ENCODE data around the gene PHRF1. TPM values are rescaled to one million over a fixed set of nuclear protein-coding genes. Genes with fewer than 3 reads are reported as not detected.

The PHRF1 gene
- total RNA-seq, 1 donor: 27.5 TPM

- Histone ChIP-seq H3K79me2 (ENCODE audit: insufficient read depth, low read length) (peaks cover 55% of the 10 kb centered on the region), H3K27me3 (ENCODE audit: insufficient read depth, low read length) (no peaks in the 10 kb centered on the region), H3K9me3 (ENCODE audit: low read depth, low read length) (no peaks in the 10 kb centered on the region), H3K4me3 (ENCODE audit: insufficient read depth, low read length) (no peak overlapping the region), H2AFZ (ENCODE audit: low read length) (no peak overlapping the region), H4K20me1 (ENCODE audit: insufficient read depth, low read length) (peaks cover 27% of the 10 kb centered on the region), H3K4me1 (ENCODE audit: insufficient read depth, low read length) (no peaks in the 10 kb centered on the region), H3K4me2 (ENCODE audit: insufficient read depth, low read length) (no peak overlapping the region), H3K27ac (ENCODE audit: low read depth, low read length) (no peak overlapping the region), H3K36me3 (ENCODE audit: insufficient read depth, low read length) (peaks cover 76% of the 10 kb centered on the region)
- TF ChIP-seq CTCF (IDR thresholded peaks at IDR 0.05; ENCODE audit: extremely low read depth, low read depth, low read length): no peak
- no peak for DNase-seq (ENCODE audit: insufficient read length, low spot score, missing footprints)
Measured at GRCh38 chr11:595400-595799, 19.1 kb downstream of the PHRF1 start.

GRCh38 chr11:596374-596773 is 20.1 kb downstream of the PHRF1 start:
- no peaks in the 10 kb centered on the region for H3K9me3 ChIP-seq (ENCODE audit: low read depth, low read length)
- no peak overlapping the region for H3K4me3 ChIP-seq (ENCODE audit: insufficient read depth, low read length)
- H3K4me1 ChIP-seq (ENCODE audit: insufficient read depth, low read length): no peaks in the 10 kb centered on the region
- H3K79me2 ChIP-seq (ENCODE audit: insufficient read depth, low read length): peaks cover 50% of the 10 kb centered on the region
- no peak overlapping the region for H3K4me2 ChIP-seq (ENCODE audit: insufficient read depth, low read length)
- no peak for DNase-seq (ENCODE audit: insufficient read length, low spot score, missing footprints)
- no peak for TF ChIP-seq CTCF (IDR thresholded peaks at IDR 0.05; ENCODE audit: extremely low read depth, low read depth, low read length)
- H2AFZ ChIP-seq (ENCODE audit: low read length): no peak overlapping the region
- H3K27me3 ChIP-seq (ENCODE audit: insufficient read depth, low read length): no peaks in the 10 kb centered on the region
- peaks cover 27% of the 10 kb centered on the region for H4K20me1 ChIP-seq (ENCODE audit: insufficient read depth, low read length)
- peaks cover 73% of the 10 kb centered on the region for H3K36me3 ChIP-seq (ENCODE audit: insufficient read depth, low read length)
- H3K27ac ChIP-seq (ENCODE audit: low read depth, low read length): no peak overlapping the region

- peaks cover 76% of the 10 kb centered on the region for H3K36me3 ChIP-seq (ENCODE audit: insufficient read depth, low read length)
- no peak overlapping the region for H2AFZ ChIP-seq (ENCODE audit: low read length)
- peaks cover 49% of the 10 kb centered on the region for H3K79me2 ChIP-seq (ENCODE audit: insufficient read depth, low read length)
- no peaks in the 10 kb centered on the region for H3K9me3 ChIP-seq (ENCODE audit: low read depth, low read length)
- DNase-seq (ENCODE audit: insufficient read length, low spot score, missing footprints): no peak
- H3K4me3 ChIP-seq (ENCODE audit: insufficient read depth, low read length): no peak overlapping the region
- no peaks in the 10 kb centered on the region for H3K27me3 ChIP-seq (ENCODE audit: insufficient read depth, low read length)
- no peak for TF ChIP-seq CTCF (IDR thresholded peaks at IDR 0.05; ENCODE audit: extremely low read depth, low read depth, low read length)
- no peak overlapping the region for H3K4me2 ChIP-seq (ENCODE audit: insufficient read depth, low read length)
- no peak overlapping the region for H3K27ac ChIP-seq (ENCODE audit: low read depth, low read length)
- peaks cover 27% of the 10 kb centered on the region for H4K20me1 ChIP-seq (ENCODE audit: insufficient read depth, low read length)
- H3K4me1 ChIP-seq (ENCODE audit: insufficient read depth, low read length): no peaks in the 10 kb centered on the region
Measured at GRCh38 chr11:597166-597725, 21.0 kb downstream of the PHRF1 start.

- Histone ChIP-seq H4K20me1 (ENCODE audit: insufficient read depth, low read length) (peaks cover 24% of the 10 kb centered on the region), H3K9me3 (ENCODE audit: low read depth, low read length) (no peaks in the 10 kb centered on the region), H3K36me3 (ENCODE audit: insufficient read depth, low read length) (peaks cover 75% of the 10 kb centered on the region)
Measured at GRCh38 chr11:598005-598680, 21.9 kb downstream of the PHRF1 start.

More at GRCh38 chr11:598005-598680, 21.9 kb downstream of the PHRF1 start:
- DNase-seq (ENCODE audit: insufficient read length, low spot score, missing footprints): no peak
- Histone ChIP-seq H3K4me2 (ENCODE audit: insufficient read depth, low read length) (no peak overlapping the region), H3K79me2 (ENCODE audit: insufficient read depth, low read length) (peaks cover 44% of the 10 kb centered on the region), H3K4me3 (ENCODE audit: insufficient read depth, low read length) (no peak overlapping the region), H3K27me3 (ENCODE audit: insufficient read depth, low read length) (no peaks in the 10 kb centered on the region), H3K4me1 (ENCODE audit: insufficient read depth, low read length) (no peaks in the 10 kb centered on the region), H2AFZ (ENCODE audit: low read length) (no peak overlapping the region), H3K27ac (ENCODE audit: low read depth, low read length) (no peak overlapping the region)
- no peak for TF ChIP-seq CTCF (IDR thresholded peaks at IDR 0.05; ENCODE audit: extremely low read depth, low read depth, low read length)
